ENCODE data around the gene PPM1A.

The PPM1A gene

DNA sequence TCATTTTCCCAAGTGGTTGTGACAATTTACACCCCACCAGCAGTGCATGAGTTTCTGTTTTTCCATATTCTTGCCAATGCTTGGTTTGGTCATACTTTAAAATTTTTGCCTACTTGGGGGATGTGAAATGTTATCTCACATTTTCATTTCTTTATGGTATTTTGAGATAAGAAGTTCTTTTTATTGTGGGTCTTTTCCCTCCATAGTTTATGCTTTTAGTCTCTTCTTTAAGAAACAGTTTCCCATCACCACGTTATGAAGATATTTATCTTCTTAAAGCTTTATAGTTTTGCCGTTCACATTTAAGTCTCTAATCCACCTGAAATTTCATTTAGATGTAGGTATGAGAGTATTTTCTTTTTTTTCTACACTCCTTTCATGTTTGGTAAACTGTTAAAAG is 95.7 kb downstream of the PPM1A start:
- H3K27ac ChIP-seq: no peak overlapping the region
- no peak for DNase-seq (ENCODE audit: low spot score)
- no peak overlapping the region for H3K4me3 ChIP-seq
- TF ChIP-seq, protein P1, sequence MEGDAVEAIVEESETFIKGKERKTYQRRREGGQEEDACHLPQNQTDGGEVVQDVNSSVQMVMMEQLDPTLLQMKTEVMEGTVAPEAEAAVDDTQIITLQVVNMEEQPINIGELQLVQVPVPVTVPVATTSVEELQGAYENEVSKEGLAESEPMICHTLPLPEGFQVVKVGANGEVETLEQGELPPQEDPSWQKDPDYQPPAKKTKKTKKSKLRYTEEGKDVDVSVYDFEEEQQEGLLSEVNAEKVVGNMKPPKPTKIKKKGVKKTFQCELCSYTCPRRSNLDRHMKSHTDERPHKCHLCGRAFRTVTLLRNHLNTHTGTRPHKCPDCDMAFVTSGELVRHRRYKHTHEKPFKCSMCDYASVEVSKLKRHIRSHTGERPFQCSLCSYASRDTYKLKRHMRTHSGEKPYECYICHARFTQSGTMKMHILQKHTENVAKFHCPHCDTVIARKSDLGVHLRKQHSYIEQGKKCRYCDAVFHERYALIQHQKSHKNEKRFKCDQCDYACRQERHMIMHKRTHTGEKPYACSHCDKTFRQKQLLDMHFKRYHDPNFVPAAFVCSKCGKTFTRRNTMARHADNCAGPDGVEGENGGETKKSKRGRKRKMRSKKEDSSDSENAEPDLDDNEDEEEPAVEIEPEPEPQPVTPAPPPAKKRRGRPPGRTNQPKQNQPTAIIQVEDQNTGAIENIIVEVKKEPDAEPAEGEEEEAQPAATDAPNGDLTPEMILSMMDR (IDR thresholded peaks at IDR 0.05): no peak

DNA sequence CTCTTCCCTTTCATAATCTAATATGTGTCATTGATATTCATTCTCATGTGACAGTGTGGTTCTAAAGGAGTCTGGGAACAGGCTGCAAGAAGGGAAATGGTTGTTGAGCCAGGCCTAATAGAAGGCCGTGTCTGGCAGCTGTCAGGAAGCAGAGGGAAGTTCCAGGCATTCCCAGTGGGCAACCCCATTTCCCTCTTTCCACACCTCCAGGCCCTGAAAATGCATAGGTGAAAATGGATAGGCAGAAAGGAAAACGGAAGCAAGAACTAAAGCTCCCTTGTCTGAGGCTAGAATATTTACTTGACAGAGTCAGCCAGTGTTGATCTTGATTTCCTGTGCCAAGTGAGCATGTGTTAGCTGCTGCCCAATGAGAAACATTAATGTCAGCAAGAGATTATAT is 97.7 kb downstream of the PPM1A start:
- H3K27ac ChIP-seq: no peak overlapping the region
- no peak for DNase-seq (ENCODE audit: low spot score)
- TF ChIP-seq, protein P1 (IDR thresholded peaks at IDR 0.05): no peak
- H3K4me3 ChIP-seq: no peak overlapping the region

DNA sequence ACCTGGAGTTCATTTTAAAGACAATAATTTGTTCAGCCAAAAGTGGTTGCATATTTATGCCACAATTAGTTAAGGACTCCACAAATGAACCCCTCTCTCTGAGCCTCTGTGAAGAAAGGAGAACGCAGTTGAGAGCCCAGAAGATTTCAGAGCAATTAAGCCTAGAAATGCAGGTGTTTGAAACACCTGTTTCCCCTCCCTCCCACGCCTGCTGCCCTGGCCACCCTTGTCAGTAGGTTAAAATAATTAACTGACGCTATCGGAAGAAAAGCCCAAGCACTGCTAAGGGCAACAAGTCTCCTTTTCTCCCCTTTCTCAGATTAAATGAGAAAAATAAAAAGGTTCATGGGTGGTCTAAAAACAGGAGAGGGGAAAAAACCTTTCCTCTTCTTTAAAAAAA is 99.2 kb downstream of the PPM1A start:
- TF ChIP-seq, protein P1 (IDR thresholded peaks at IDR 0.05): no peak
- DNase-seq (ENCODE audit: low spot score): no peak
- H3K27ac ChIP-seq: no peak overlapping the region
- H3K4me3 ChIP-seq: no peak overlapping the region
